Measurements from ENCODE around the gene TMEM239. TPM values are rescaled to one million over a fixed set of nuclear protein-coding genes. Genes with fewer than 3 reads are reported as not detected.

Gene TMEM239
- total and polyA plus RNA-seq, 2 of the 8 experiments (the other 6 are each of a cell fraction or from before 2014, with no cell fraction given) = not detected

GRCh38 chr20:2805689-2806350, 10.3 kb upstream of the TMEM239 start:
- Histone ChIP-seq H3K14ac (ENCODE audit: insufficient read length) (no peak overlapping the region), H2BK20ac (ENCODE audit: low read length) (no peak overlapping the region), H4K5ac (ENCODE audit: insufficient read length, low read depth, low read length) (no peak overlapping the region), H3K4me3 (ENCODE audit: extremely low read depth in 1 of 4, insufficient read depth in 2 of 4, low read depth in 3 of 4, low read length in 4 of 4) (peak overlapping the region in 2 of 4 experiments; percentile 21 to 52; a peak in 5 of 8 replicates), H2AK5ac (ENCODE audit: low read depth, low read length) (no peak overlapping the region), H4K91ac (replicated peaks; ENCODE audit: insufficient read length, low read length) (no peak overlapping the region), H4K20me1 (replicated peaks in 1 of 2; ENCODE audit: control insufficient read depth in 1 of 2, insufficient read depth in 2 of 2, low read length in 2 of 2) (peaks cover 0 to 2% of the 10 kb centered on the region in 2 experiments), H3K4me1 (replicated peaks in 1 of 4; ENCODE audit: control insufficient read depth in 3 of 4, insufficient read depth in 4 of 4, low read length in 3 of 4) (peaks cover 0 to 18% (median 10%) of the 10 kb centered on the region in 4 experiments; a peak in 6 of 7 replicates), H3K4ac (replicated peaks; ENCODE audit: insufficient read length, low read depth, low read length) (no peak overlapping the region), H3K18ac (ENCODE audit: extremely low read depth, low read length) (no peak overlapping the region; the same call in 1 of the 2 replicates), H2AFZ (ENCODE audit: low read length) (peak overlapping the region; percentile 16; the same call in 1 of the 2 replicates), H3K79me1 (ENCODE audit: low read depth, low read length) (no peaks in the 10 kb centered on the region), H3K23ac (ENCODE audit: insufficient read length) (no peak overlapping the region), H3K9ac (replicated peaks in 1 of 4; ENCODE audit: extremely low read depth in 1 of 4, low read depth in 3 of 4, low read length in 3 of 4) (no peak overlapping the region), H3K27ac (ENCODE audit: low read depth, low read length) (no peak overlapping the region), H2BK12ac (ENCODE audit: low read depth, low read length) (no peak overlapping the region), H3K36me3 (ENCODE audit: control insufficient read depth in 2 of 4, insufficient read depth in 4 of 4, low read length in 3 of 4) (no peaks in the 10 kb centered on the region), H3K56ac (replicated peaks; ENCODE audit: insufficient read length, low read depth, low read length) (no peak overlapping the region), H2BK15ac (ENCODE audit: low read length) (no peak overlapping the region), H3K4me2 (ENCODE audit: insufficient read depth in 1 of 2, low read depth in 2 of 2, low read length in 2 of 2) (peak overlapping the region; percentile 78 to 79), H3K23me2 (ENCODE audit: low read depth, low read length) (peaks cover 11% of the 10 kb centered on the region), H2BK5ac (ENCODE audit: low read depth, low read length) (no peak overlapping the region), H3K27me3 (replicated peaks in 1 of 4; ENCODE audit: control insufficient read depth in 3 of 4, extremely low read depth in 1 of 4, insufficient read depth in 3 of 4, low read length in 3 of 4) (peaks cover 41 to 71% (median 64%) of the 10 kb centered on the region in 4 experiments), H3K79me2 (ENCODE audit: control insufficient read depth in 1 of 2, insufficient read depth in 2 of 2, low read length in 2 of 2) (no peaks in the 10 kb centered on the region), H2BK120ac (replicated peaks; ENCODE audit: low read depth, low read length) (no peak overlapping the region), H3K9me3 (ENCODE audit: insufficient read depth in 2 of 2, low read depth in 1 of 2, low read length in 1 of 2) (no peaks in the 10 kb centered on the region), H4K8ac (ENCODE audit: extremely low read depth, insufficient read depth, low read length) (no peak overlapping the region; the same call in 1 of the 2 replicates)
- CTCF ChIA-PET (ENCODE audit: partially characterized antibody) = interaction anchor here (0.6 to 2.0 kb wide), 3 partner anchors 21 to 49 kb away, joined by 3 to 8 read pairs (median 3); no protein-coding TSS in a partner anchor
- 32% methylated on average over 22 of the region's 22 CpGs; no CpG with 5 or more reads in 1 of the 2 experiments for WGBS, 2 experiments (ENCODE audit: extremely low coverage in 1 of 2, insufficient coverage in 1 of 2, insufficient read length in 1 of 2, insufficient replicate concordance in 2 of 2, low coverage in 1 of 2, low lambda C conversion rate in 2 of 2, missing lambda C conversion rate in 1 of 2)
- POLR2A ChIA-PET (ENCODE audit: partially characterized antibody) = interaction anchor here (1.4 kb wide), 1 partner anchor 50 kb away, joined by 4 read pairs; no protein-coding TSS in a partner anchor
- FAIRE-seq (no peak), DNase-seq (ENCODE audit: low read depth in 1 of 2, low spot score in 2 of 2) (peak in 1 of 2 experiments; percentile 61)
- TF ChIP-seq SUZ12 (IDR thresholded peaks at IDR 0.05; ENCODE audit: low read length) (peak; percentile 73; the same call in 1 of the 2 replicates), KDM4A (IDR thresholded peaks at IDR 0.05; ENCODE audit: low read depth, low read length, severe bottlenecking) (peak; percentile 24), EZH2 (IDR thresholded peaks at IDR 0.05; ENCODE audit: low read depth, low read length, severe bottlenecking) (peak; percentile 85), EGR1 (IDR thresholded peaks at IDR 0.05; ENCODE audit: borderline replicate concordance, low read depth, low read length) (peak; percentile 66; the same call in 1 of the 2 replicates), RFX5 (IDR thresholded peaks at IDR 0.05; ENCODE audit: borderline replicate concordance, low read depth, low read length) (no peak)

Data from H1 (cell line).